Measurements from ENCODE around the gene HOXC10.

HOXC10 gene

DNA sequence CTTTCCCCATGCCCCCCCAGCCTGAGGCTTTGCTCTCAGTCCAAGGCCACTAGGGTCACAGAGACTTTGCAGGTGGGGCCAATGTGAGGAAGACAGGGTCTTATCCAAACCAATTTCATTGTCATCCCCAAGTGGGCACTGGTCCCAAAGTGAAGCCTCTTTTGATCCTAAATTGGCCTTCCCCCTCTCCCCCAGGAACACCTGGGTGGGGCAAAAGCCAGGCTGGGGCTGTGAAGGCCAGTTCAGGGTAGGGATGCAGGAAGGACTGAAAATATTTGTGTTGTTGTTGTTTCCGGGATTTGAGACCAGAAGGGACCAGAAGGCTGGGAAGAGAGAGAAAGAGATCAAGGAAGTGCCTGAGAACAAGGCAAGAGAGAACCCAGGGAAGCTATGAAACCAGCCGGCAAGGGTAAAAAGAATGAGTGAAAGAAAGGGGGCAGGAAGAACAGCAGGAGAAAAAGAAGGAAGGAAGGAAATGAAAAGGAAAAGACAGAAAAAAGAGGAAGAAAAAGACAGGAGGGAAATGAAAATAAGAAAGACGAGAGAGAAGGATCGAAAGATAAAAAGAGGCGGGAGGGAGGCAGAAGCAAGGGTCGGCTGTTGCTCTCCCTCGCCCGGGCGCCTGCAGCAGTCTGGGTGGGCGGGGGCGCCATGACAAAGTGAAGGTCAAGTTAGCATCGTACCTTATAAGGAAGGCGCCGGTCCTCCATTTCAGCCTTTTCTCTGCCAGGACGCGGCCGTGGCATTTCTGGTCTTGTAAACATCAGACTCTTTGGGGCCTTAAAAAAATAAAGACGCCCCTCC lies 19.5 kb upstream of the HOXC10 start:
- no peak for DNase-seq

DNA sequence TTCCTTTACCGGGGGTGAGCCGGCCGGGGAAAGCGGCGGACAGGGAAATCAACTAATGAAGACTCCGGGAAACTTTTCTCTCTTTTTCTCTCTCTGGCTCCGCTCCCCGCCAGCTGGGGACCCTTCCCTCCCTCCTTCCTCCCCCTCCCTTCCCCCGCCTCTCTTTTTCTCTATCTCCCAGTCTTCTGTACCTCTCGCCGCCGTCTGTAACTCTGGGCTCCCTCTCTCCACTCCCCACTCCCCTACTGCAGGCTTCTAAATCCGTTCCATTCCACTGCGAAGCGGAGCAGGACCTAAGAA lies 18.9 kb upstream of the HOXC10 start:
- DNase-seq = no peak

DNA sequence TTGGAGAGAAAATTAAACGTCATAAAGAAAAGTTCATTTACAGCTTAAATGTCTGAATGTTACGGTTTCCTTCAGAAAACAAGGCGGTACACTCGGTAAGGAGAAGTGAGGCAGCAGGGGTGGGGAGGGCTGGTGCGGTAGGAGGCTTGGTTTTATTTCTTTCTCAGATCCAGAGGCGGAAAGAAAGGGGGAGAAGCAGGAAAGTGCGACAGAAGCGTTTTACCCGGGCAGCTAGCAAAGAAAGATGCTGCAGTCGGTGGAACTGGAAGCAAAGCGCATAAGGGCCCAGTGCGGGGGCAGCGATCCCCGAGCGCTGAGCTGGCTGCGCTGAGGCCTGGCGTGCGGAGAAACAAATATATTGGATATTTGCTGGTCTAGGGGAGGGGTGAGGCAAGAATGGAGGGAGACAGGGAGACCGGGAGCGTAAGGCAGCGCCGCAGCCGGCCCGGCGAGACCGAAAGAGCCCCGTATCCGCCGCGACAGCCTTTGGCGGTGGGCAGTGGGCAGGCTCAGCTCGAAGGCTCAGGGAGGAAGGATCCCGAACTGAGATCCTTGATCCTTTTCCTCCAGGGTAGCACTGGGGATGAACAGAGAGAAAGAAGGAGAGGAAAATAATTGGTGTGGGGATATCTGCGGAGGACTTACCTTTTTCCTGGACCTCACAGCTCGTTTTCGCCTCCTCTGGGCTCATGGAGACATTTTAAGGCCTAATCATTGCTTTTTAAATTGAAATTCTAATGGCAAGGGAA lies 18.4 kb upstream of the HOXC10 start:
- DNase-seq = no peak

DNA sequence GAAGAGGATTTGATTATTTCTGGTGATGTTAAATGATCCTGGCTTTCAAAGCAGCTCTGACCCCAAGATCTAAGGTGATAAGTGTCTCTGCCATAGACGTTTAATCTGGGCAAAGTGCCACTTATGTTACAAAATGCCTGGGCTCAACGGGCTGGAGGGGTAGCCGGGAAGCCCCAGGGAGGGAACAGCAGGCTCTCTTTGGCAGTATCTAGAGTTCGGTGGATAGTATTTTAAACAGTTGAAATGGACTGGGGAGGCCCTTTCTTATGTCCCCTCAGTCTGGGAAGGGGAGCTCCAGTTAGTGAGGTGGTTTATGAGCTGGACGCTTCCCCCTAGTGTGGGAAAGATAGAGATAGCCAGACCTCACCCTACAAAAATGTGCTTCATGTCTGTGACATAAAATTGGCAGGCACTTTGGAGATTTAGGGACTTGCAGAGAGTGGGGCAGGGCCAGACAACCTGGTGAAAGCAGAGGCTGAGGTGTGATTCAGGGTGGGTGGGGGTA lies 17.5 kb upstream of the HOXC10 start:
- no peak for DNase-seq

DNA sequence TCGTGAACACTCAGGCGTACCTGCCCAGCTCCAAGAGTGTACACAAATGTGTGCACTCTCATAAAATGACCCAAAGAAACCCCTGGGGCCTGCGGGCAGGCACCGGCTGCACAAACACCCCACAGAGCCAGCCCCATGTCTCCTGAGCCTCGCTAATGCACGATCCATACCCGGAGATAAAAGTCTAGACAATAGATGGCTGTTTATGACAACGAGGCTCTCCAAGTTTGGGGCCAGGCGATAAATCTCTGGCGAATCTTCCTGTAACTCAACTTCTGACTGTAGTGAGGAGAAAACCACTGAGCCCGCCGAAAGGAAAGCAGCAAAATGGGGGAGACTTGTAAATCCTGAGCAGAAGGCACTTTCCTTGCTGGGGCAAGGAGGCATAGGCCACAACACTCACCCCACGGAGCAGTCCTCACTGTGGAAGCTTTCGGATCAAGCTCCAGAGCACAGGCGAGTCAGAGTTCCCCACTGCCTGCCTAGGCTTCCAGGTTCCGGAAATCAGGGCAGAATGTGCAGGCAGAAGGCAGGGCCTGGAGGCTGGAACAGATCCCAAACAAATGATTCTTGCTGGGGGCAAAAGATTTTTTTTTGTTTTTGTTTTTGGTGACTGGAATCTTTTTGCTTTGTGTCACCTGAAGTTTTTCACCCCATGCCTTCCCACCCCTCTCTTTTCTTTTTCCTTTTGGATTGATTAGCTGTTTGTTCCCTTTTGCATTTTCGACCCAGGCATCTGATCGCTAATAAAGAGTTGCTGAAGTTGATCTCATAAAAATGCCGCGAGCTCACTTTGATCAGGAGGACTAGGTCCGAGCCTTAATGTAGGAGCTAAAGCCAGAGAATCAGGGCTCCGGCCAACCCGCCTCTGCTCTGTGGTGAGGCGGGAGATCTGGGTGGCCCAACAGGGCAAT lies 16.5 kb upstream of the HOXC10 start:
- no peak for DNase-seq

DNA sequence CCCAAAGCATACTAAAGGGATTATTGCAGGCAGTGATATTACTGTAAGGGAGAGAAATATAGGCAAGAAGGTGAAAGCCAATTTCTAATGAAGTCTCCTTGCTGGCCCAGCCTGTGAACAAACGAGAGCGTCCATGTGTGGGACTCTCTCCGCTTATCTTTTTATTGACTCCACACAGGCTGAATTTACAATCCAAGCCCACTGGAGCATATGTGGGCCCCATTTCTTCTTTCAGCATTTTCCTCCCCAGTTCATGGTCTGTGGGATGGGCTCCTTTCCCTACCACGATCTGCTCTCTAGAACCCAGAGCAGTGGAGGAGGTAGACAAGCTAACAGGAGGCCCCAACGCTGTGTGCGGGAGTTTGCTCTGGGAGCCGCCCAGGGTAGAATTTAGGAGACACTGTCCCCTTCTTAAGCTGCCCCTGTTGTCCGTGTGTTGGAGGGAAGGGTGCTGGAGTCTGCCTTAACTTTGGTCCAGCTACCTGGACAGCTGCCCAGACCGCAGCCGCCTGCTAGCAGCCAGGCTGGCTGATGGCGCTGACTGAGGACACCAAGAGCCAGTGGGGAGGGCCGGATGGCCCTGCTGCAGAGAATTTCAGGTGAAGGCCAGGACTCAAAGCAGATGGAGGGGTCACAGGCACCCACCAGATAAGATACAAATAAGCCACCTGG lies 15.2 kb upstream of the HOXC10 start:
- DNase-seq = no peak

DNA sequence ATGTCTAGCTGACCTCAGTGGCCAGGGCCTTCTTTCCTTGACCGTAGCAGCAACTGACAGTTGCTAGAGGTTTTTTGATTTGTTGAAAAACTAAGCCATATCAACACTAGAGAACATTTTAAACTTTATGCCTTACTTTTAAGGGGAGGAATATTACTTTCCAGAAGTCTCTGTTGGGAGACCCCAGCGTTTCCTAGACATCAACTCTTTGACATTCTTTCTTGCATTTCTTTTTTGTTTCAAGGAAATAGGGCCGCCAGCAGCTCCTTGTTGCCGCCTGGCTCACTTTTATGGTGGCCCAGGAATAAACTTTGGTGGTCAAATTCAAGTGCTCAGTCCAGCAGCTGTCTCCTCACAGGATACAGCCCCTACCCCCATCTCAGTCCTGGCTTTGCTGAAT lies 14.5 kb upstream of the HOXC10 start:
- DNase-seq = no peak

DNA sequence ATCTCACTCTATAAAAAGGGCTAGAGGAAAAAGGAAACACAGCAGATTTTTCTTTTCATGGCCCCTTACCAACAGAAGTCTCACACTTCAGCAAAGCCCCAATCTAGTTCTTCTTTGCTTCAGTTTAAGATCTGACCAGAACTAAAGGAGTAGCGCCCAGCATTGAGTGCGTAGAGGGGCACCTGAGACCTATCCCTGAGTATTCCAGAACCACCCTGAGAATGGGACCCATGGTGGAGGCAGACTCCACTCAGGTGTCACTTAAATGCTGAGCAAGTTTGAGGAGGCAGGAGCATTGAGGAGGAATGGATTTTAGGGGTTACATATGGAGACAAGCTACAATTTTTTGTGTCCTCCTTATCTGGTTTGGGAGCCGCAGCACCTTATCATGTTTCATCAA lies 13.8 kb upstream of the HOXC10 start:
- no peak for DNase-seq

DNA sequence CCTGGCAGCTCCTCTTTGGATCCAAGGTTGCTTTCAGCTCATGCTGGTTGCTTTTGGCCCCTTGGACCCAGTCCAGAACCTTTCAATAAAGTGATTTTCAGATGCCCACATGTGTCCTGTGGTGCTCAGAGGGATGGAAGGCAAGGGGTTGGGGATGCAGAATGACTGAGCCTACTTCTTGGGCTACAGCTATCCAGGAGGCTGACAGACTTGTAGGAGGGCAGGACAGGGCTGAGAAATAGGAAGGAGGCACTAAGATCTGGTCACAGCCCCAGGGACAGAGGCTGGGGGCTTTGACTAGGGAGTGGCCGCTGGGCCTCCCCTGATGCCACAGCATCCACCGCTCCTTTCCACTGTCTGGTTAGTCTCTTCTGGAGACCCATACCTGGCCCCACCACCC lies 13.3 kb upstream of the HOXC10 start:
- DNase-seq = no peak

DNA sequence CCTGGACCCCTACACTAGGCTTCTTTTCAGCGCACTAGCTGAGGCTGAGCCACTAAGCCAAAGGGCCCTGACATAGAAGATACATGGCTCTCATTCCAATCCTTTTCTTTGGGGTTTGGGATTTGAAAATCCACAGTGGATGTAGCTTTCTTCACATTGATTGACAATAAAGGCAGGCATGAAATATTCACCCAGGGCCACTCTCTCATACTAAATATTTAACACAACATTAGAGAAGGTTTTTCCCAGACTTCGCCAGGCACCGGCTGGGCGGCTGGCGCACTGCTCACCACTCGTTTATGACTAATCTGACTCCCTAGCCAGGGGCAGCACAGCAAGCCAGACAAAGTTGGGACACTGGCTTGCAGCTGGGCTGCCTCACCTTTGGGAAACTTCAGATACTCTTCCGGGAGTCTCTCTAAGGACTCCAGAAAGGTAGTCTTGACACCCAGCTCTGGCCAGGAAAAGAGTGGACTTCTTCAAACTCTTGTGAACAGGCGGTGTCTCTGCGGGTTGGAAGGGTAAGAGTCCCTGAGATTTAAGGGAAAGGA lies 12.7 kb upstream of the HOXC10 start:
- no peak for DNase-seq

DNA sequence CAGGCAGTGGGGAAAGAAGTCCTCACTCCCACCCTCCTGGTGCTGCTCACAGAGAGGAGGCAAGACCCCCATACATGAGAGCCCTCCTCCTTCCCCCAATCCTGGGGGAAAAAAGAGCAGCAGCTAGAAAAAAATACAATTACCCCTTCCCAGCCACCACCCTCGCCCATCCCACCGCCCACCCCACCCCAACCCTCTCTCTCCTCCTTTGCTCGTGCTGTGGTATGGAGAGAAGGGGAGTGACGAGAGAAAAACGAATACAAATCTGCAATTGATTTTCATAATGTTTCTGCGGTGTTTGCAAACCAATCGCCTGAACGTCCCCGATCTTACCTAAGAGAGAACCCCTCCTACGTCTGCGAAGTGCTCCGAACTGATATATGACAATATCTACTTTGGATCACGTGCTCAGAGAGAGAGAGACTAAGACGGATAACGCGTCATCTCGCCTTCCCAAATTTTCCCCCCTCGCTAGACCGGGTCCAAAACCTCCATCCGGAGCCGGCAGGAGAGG lies 12.2 kb upstream of the HOXC10 start, which contains the start of gene HOXC11:
Gene HOXC11 (plus strand): TSS at position 405 of the 514 bp plus-strand sequence. CDS start 116 bp downstream, outside the sequence.
- DNase-seq = no peak

DNA sequence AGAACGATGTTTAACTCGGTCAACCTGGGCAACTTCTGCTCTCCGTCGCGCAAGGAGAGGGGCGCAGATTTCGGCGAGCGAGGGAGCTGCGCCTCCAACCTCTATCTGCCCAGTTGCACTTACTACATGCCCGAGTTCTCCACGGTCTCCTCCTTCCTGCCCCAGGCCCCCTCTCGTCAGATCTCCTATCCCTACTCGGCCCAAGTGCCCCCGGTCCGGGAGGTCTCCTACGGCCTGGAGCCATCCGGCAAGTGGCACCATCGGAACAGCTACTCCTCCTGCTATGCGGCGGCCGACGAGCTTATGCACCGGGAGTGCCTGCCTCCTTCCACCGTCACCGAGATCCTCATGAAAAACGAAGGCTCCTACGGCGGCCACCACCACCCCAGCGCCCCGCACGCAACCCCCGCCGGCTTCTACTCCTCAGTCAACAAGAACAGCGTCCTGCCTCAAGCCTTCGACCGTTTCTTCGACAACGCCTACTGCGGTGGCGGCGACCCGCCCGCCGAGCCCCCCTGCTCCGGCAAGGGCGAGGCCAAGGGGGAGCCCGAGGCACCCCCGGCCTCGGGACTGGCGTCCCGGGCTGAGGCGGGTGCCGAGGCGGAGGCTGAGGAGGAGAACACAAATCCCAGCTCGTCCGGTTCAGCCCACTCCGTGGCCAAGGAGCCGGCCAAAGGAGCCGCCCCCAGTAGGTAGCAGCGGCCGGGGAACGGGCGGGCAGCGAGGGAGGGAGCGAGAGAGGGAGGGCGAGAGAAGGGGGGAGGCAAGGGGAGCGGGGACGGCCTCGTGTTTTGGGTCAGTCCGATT lies 11.5 kb upstream of the HOXC10 start:
- no peak for DNase-seq

DNA sequence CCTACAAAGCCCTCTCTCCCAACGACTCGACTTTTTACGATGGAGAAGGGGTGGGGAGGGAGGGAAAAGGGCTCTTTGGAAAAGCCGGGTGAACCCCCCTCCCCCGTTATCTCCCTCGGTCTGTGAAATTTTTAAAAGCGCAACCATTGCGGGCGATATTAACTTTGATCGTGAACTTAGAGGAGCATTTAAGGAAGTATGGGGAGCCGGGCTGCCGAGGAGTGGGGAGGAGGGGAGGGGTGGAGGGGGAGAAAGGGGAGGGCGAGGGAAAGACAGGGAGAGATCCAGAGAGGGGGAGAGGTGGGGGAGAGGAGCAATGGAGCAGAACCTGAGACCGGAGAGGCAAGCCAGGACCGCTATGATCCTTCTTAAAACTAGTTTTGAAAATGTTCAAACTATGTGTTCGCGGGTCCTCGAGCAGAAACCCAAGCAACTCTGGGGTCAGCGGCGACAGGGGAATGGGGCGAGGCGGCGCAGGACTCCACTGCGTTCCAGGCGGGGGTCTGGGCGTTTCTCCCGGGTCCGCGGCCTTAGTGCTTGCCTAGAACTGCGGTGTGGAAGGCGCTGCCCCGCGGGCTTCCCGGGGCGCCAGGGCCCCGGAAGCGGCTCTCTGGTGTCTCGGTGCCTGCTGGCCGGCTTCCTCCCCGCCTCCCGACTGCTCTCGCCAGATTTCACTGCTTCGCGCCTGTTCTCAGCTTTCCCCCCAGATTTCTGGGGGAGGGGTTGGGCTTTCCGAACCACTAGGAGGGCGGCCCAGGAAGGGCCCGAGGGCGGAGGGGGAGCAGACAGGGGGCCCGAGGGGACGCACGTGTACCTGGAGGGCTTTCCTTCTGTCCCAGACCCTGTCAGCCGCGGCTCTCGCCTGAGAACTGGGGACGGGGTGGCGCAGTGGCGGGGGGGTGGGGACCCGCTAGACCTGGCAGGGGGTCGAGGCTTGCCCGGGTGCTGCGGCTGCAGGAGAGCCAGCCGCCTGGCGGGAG lies 10.6 kb upstream of the HOXC10 start, which contains the start of gene HOTAIR:
Gene HOTAIR (minus strand): TSS at position 871 of the 980 bp plus-strand sequence.
- DNase-seq = peak in 1 of 2 donors; percentile 4

DNA sequence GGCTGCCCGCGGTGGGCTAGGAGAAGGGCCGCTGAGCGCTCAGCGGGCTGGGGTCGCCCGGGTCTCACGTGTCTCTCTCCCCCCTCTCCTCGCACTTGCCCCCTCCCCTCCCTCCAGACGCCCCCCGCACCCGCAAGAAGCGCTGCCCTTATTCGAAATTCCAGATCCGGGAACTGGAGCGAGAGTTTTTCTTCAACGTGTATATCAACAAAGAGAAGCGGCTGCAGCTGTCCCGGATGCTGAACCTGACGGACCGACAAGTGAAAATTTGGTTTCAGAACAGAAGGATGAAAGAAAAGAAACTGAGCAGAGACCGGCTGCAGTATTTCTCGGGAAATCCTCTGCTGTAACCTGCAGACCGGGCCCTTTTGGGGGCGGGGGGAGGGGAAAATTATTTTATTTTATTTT lies 9.9 kb upstream of the HOXC10 start:
- no peak for DNase-seq

DNA sequence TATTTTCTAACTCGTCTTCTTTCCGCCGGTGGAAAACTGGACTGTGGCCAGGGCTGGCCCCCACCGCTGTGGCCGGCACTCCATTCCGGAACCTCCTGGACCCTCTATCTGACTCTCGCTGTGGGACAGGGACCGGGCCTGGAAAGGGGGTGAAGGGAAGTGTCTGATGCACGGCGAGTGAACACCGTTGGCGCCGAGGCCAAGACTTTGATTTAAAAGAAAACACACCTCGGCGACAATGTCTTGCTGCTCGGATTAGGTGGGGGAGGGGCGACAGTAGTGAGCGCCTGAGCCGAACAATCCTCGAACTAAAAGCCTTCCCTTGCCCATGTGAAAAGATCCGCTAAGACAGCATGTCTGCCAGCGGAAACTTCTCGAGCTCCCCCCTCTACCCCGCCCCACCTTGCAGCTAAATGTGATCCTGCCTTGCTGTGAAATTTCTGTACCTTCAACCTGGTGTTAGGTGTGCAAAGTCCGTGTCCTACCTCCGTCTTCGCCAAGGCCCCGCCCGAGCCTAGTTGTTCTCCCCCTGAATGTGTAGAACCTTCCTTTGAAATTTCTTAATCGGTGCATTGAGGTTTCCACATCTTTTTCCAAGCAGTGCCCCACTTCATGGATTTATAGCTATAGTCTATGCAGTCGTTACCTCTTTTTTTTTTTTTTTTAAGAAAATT lies 9.3 kb upstream of the HOXC10 start:
- no peak for DNase-seq

DNA sequence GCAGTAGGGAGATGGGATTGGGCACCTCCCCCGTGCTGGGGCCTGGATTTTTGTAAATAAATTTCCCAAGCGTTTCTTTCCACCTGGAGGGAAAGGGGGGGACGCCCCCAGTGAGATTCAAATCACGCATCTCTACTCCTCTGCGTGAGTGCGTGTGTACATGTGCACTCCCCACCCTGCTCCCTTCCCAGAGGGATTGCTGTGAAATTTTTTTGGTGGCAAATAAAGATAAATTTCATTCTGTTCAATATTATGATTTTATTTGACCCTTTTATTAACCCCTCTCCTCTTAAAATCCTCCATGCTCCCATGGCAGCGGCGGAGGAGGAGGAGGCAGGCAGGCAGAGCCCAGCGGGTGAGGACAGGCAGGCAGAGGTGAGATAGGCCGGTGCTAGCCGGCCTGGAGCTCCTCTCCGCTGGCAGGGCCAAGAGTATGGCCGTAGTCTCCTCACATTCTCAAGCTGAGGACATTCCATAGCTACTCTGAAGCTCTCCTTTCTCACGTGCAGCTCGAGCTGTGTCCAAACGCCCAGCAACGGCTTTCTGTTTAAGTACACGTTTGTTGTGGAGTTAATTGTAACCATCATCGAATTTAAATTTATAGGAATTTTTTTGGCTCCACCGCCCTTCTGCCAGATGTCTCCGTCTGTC lies 8.6 kb upstream of the HOXC10 start:
- DNase-seq = no peak

DNA sequence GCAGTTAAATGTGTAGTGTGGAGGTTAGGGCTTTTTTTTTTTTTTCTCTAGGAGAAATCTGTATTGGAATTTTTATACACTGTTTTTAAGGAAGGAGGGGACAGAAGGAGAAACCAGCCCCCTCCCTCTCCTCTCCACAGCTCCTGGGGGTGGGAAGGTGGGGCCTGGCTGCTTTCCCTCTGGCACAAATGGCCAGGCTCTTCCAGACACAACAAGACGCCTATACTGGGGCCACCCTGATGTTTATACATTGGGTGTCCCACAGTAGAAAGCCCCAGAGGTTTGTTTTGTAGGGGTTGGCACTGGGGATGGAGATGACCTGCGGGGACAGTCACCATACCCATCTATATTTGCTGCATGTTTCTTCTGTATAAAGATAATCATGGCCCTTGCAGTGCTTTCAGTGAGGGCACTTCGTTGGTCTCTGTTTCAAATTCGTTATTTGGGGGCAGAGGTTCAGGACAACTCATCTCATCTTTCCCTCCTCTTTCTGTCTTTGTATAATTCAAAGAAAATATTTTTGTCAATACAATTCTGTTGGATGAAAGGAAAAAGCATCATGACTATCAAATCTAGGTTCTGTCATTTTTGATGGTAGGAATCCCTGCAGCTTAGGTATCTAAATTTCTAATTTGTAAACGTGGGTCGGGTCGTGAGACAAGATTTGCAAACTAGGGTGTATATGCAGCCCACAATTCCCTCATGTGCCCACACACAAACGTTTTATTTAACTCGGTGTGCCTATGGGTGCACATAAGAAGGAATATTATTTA lies 7.9 kb upstream of the HOXC10 start:
- no peak for DNase-seq

Data from inflammatory macrophage (primary cell).